T47D (cell line): ENCODE measurements around the gene TMEFF1.

Experiments used
- DNase-seq, 2 experiments: peaks; one replicate each; pipeline versions ENCODE4 v3.0.0 to v3.0.0-alpha.2; 2011 to 2012; ENCODE audit warnings: low read depth in 1 of 2, low spot score in 1 of 2
- JUND ChIP-seq: IDR thresholded peaks from 2 replicates; pipeline ENCODE4 v1.6.1; 2012; ENCODE audit warnings: low read depth
- in situ Hi-C: cut with HindIII; loops from 2 replicates; pipeline ENCODE4 v1.10.0; 2016; ENCODE audit warnings: low sequenced_read_pairs, low pct_unique_long_range_greater_than_20kb

The TMEFF1 gene

DNA sequence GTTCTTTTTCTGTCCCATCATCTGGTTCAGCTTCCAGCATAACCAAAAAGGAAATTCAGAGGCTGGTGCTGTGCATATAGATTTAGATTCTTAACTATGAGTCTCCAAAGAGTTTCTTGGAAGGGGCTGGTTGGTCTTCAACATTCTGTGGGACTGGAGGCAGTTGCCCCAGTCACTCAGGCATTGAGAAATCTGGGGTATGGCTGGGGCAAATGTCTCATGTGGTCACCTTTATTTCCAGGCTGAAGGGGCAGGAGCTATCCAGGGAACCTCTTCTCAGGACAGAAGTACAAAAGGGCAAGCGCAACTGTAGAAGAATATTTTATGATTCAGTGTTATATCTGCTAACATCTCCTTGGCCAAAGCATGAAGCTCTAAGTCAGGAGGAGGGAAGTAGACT is 15.4 kb upstream of the TMEFF1 start:
- in situ Hi-C loops, result no loop called here
- no peak for TF ChIP-seq JUND
- no peak for DNase-seq

DNA sequence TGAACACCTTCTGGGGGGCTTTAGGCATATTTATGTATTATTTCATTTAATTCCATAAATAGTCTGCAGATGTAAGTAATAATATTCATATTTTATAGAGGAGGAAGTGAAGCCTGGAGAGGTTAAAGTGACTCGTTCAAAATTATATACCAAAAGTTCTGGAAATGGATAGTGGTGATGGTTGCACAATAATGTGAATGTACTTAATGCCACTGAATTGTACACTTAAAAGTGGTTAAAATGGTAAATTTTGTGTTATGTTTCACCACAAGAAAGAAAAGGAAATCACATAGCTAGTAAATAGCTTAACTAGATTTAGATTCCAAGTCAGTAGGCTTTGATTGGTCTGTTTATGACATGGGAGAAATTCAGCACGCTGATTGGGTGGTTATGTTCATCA is 13.0 kb upstream of the TMEFF1 start:
- DNase-seq, result no peak
- in situ Hi-C loops, result no loop called here

GRCh38 chr9:100465274-100465673 is 7.7 kb upstream of the TMEFF1 start:
- no peak for DNase-seq
- in situ Hi-C loops, result no loop called here

More for the DNA sequence above, 13.0 kb upstream of the TMEFF1 start:
- TF ChIP-seq JUND, result no peak

GRCh38 chr9:100465761-100466160 is 7.2 kb upstream of the TMEFF1 start:
- TF ChIP-seq JUND, result no peak
- in situ Hi-C loops, result no loop called here

More at GRCh38 chr9:100465274-100465673, 7.7 kb upstream of the TMEFF1 start:
- no peak for TF ChIP-seq JUND

GRCh38 chr9:100466171-100466828 is 6.6 kb upstream of the TMEFF1 start:
- no peak for DNase-seq
- TF ChIP-seq JUND, result no peak
- in situ Hi-C loops, result no loop called here

More at GRCh38 chr9:100465761-100466160, 7.2 kb upstream of the TMEFF1 start:
- DNase-seq, result no peak

GRCh38 chr9:100466829-100467221 is 6.1 kb upstream of the TMEFF1 start:
- no peak for TF ChIP-seq JUND
- in situ Hi-C loops, result no loop called here
- no peak for DNase-seq

DNA sequence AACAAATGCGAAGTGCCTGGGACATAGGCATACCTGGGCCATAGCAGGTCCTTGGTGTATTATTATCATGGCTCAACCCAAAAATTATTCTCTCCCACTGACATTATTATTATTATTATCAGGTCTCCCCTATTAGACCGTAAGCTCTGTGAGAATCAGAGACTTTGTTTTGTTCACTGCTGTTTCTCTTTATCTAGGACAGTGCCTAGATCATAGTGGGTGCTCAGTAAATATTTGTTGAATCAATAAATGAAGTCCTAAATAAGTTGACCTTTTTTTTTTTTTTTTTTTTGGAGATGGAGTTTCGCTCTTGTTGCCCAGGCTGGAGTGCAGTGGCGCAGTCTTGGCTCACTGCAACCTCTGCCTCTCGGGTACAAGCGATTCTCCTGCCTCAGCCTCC is 4.9 kb upstream of the TMEFF1 start:
- TF ChIP-seq JUND, result no peak
- in situ Hi-C loops, result no loop called here
- DNase-seq, result no peak

DNA sequence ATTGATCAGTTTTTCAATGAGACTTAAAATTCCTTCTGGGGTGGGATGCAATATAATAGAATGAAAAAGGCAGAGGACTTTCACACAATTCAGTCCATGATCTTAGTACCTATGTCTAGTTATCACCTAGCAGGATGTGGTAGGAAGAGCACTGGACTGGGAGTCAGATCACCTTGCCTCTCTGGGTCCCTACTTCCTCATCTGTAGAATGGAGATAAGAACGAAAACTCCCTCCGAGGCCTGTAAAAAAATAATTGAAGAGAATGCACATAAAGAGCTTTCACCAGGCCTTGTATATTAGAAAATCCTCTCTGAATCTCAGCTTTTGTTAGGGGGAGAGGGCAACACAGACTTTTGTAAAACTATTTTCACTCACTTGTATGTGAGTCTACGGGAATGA is 681 bp upstream of the TMEFF1 start:
- no peak for TF ChIP-seq JUND
- in situ Hi-C loops, result no loop called here
- DNase-seq, result no peak

DNA sequence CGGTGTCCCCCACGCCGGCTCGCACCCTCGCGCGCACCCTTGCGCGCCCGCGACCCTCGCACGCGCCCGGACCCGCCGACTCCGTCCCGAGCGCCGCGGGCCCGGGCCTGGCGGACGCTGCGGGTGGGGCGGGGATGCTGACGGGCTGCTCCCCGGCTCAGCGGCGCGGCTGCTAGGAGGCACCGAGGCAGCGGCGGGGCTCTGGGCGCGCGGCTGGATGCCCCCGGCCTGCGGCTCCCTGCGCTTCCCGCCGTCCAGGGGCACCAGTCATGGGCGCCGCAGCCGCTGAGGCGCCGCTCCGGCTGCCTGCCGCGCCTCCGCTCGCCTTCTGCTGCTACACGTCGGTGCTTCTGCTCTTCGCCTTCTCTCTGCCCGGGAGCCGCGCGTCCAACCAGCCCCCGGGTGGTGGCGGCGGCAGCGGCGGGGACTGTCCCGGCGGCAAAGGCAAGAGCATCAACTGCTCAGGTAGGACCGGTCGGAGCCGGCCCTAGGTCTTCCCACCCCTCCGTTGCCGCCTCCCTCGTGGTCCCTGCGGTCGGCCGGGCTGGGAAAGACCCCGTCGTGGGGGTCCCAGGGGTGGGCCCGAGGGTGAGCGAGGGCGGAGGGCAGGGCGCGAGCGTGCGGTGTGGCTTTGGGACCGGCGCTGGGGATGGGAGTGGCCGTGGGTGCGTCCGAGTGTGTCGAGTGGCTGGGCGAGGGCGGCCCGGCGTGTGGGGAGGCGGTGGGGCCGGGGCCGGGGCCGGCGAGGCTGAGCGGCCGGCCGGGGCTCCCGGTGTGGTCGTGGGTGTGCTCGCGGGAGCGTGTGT is 530 bp downstream of the TMEFF1 start:
- DNase-seq, result peak in 1 of 2 experiments; percentile 3
- no peak for TF ChIP-seq JUND
- in situ Hi-C loops, result no loop called here

DNA sequence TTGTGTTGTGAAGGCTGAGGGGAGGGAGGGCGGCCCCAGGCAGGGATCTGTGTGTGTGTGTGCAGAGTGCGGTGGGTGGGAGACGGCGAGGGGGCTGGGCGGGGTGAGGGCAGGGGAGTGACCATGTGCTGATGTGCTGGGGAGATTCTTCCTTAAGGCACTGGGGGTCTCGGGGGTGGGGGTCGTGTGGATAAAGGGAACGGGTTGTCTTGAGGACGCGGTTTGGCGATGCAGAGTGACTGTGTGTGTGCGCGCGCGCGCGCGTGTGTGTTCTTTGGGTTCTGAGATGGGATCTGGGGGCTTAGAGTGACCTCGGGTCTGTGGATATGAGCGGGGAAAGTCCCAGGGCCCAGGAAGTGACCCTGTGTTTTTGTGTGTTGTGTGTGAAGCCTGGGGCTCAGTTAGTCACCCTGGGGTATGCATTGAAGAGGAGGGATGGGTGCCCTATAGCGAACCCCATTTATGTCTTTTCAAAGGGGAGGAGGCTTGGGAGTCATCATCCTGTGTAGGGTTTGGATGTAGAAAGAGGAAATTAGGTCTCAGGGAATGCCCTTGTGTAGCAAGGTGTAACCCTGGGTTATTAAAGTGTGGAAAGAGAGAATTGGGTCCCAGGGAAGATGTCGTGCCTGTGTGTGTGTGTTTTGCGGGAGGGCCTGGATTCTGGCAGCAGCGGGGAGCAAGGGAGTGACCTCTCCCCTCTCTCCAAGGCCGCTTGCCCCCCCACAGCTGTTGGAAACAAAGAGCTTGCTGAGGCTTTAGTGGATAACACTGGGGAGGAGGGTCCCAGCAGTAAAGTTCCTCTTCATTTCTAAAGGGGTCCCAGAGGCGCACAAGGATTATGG is 1.4 kb downstream of the TMEFF1 start:
- TF ChIP-seq JUND, result no peak
- in situ Hi-C loops, result no loop called here
- no peak for DNase-seq

GRCh38 chr9:100474924-100475276 is 2.0 kb downstream of the TMEFF1 start:
- DNase-seq, result no peak
- TF ChIP-seq JUND, result no peak
- in situ Hi-C loops, result no loop called here

- TF ChIP-seq JUND, result no peak
- DNase-seq, result no peak
- in situ Hi-C loops, result no loop called here
Measured at GRCh38 chr9:100477241-100477640, 4.3 kb downstream of the TMEFF1 start.

DNA sequence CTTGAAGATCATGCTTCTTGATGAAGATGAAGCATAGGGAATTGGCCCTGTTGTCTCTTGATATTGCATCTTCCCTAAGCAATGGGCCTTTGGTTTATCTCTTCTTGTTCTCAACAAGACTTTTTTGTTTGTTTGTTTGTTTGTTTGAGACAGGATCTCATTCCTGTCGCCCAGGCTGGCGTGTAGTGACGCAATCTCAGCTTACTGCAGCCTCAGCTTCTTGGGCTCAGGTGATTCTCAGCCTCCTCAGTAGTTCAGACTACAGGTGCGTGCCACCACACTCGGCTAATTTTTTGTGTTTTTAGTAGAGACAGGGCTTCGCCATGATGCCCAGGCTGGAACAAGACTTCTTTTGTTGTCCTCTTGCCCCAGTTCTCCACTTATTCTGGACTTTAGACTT is 5.2 kb downstream of the TMEFF1 start:
- no peak for TF ChIP-seq JUND
- DNase-seq, result no peak
- in situ Hi-C loops, result no loop called here
